ENCODE measurements around the gene PIKFYVE. TPM values are rescaled to one million over a fixed set of nuclear protein-coding genes. Genes with fewer than 3 reads are reported as not detected.
A peak's percentile ranks its signal among the peaks of the same experiment; 100 is the strongest.
"Not testable (repeated sequence)": the region's sequence is repeated elsewhere in the genome, so short reads cannot be mapped to it uniquely, and the experiment has no call there.

Gene PIKFYVE
- total RNA-seq, 1 experiment from 2014 or later: 27.8 TPM

GRCh38 chr2:208248601-208249000 lies 17.5 kb upstream of the PIKFYVE start:
- no peak overlapping the region for H3K4me3 ChIP-seq (ENCODE audit: insufficient read depth, low read depth, low read length)
- peaks cover 47% of the 10 kb centered on the region for H3K36me3 ChIP-seq (replicated peaks; ENCODE audit: control insufficient read depth, insufficient read depth, low read length)
- no peaks in the 10 kb centered on the region for H3K27me3 ChIP-seq (ENCODE audit: control insufficient read depth, insufficient read depth, low read length)
- no peak for DNase-seq

- H3K36me3 ChIP-seq (replicated peaks; ENCODE audit: control insufficient read depth, insufficient read depth, low read length): peaks cover 43% of the 10 kb centered on the region
- DNase-seq: no peak
- H3K27me3 ChIP-seq (ENCODE audit: control insufficient read depth, insufficient read depth, low read length): no peaks in the 10 kb centered on the region
These were observed 16.8 kb upstream of the PIKFYVE start for GRCh38 chr2:208249296-208249695.

GRCh38 chr2:208250388-208250787 lies 15.7 kb upstream of the PIKFYVE start:
- Histone ChIP-seq H3K36me3 (replicated peaks; ENCODE audit: control insufficient read depth, insufficient read depth, low read length) (peaks cover 38% of the 10 kb centered on the region), H3K27me3 (ENCODE audit: control insufficient read depth, insufficient read depth, low read length) (no peaks in the 10 kb centered on the region), H3K4me3 (ENCODE audit: insufficient read depth, low read depth, low read length) (no peak overlapping the region)
- no peak for DNase-seq

More at GRCh38 chr2:208249296-208249695, 16.8 kb upstream of the PIKFYVE start:
- no peak overlapping the region for H3K4me3 ChIP-seq (ENCODE audit: insufficient read depth, low read depth, low read length)

GRCh38 chr2:208251098-208251497 lies 15.0 kb upstream of the PIKFYVE start:
- Histone ChIP-seq H3K4me3 (ENCODE audit: insufficient read depth, low read depth, low read length) (no peak overlapping the region), H3K36me3 (replicated peaks; ENCODE audit: control insufficient read depth, insufficient read depth, low read length) (peaks cover 35% of the 10 kb centered on the region), H3K27me3 (ENCODE audit: control insufficient read depth, insufficient read depth, low read length) (no peaks in the 10 kb centered on the region)
- DNase-seq: no peak

- Histone ChIP-seq H3K27me3 (ENCODE audit: control insufficient read depth, insufficient read depth, low read length) (no peaks in the 10 kb centered on the region), H3K4me3 (ENCODE audit: insufficient read depth, low read depth, low read length) (no peak overlapping the region; the same call in 1 of the 2 replicates), H3K36me3 (replicated peaks; ENCODE audit: control insufficient read depth, insufficient read depth, low read length) (peaks cover 25% of the 10 kb centered on the region)
- DNase-seq: no peak
These were observed 13.2 kb upstream of the PIKFYVE start for GRCh38 chr2:208252716-208253492.

GRCh38 chr2:208253600-208254117 lies 12.4 kb upstream of the PIKFYVE start:
- no peak for DNase-seq
- peaks cover 23% of the 10 kb centered on the region for H3K36me3 ChIP-seq (replicated peaks; ENCODE audit: control insufficient read depth, insufficient read depth, low read length)
- H3K27me3 ChIP-seq (ENCODE audit: control insufficient read depth, insufficient read depth, low read length): no peaks in the 10 kb centered on the region
- peak overlapping the region; percentile 81 for H3K4me3 ChIP-seq (ENCODE audit: insufficient read depth, low read depth, low read length)

- peak; percentile 95 for DNase-seq
- Histone ChIP-seq H3K4me3 (ENCODE audit: insufficient read depth, low read depth, low read length) (peak overlapping the region; percentile 81), H3K36me3 (replicated peaks; ENCODE audit: control insufficient read depth, insufficient read depth, low read length) (peaks cover 20% of the 10 kb centered on the region), H3K27me3 (ENCODE audit: control insufficient read depth, insufficient read depth, low read length) (no peaks in the 10 kb centered on the region)
These were observed 11.8 kb upstream of the PIKFYVE start for GRCh38 chr2:208254118-208254870.

- Histone ChIP-seq H3K27me3 (ENCODE audit: control insufficient read depth, insufficient read depth, low read length) (no peaks in the 10 kb centered on the region), H3K36me3 (replicated peaks; ENCODE audit: control insufficient read depth, insufficient read depth, low read length) (peaks cover 18% of the 10 kb centered on the region), H3K4me3 (ENCODE audit: insufficient read depth, low read depth, low read length) (peak within 1 kb of the TSS; percentile 81)
- peak; percentile 98 for DNase-seq
These were observed 11.0 kb upstream of the PIKFYVE start, which contains the start of gene IDH1 for GRCh38 chr2:208254871-208255556. Gene IDH1 (minus strand): TSS chr2:208255071. CDS start chr2:208251551, 3,520 bp downstream.

GRCh38 chr2:208255557-208256106 lies 10.4 kb upstream of the PIKFYVE start:
- Histone ChIP-seq H3K36me3 (replicated peaks; ENCODE audit: control insufficient read depth, insufficient read depth, low read length) (peaks cover 15% of the 10 kb centered on the region), H3K27me3 (ENCODE audit: control insufficient read depth, insufficient read depth, low read length) (no peaks in the 10 kb centered on the region), H3K4me3 (ENCODE audit: insufficient read depth, low read depth, low read length) (peak overlapping the region; percentile 81)
- no peak for DNase-seq

- peak; percentile 38 for DNase-seq
- H3K27me3 ChIP-seq (ENCODE audit: control insufficient read depth, insufficient read depth, low read length): no peaks in the 10 kb centered on the region
- H3K36me3 ChIP-seq (replicated peaks; ENCODE audit: control insufficient read depth, insufficient read depth, low read length): peaks cover 8% of the 10 kb centered on the region
- no peak overlapping the region for H3K4me3 ChIP-seq (ENCODE audit: insufficient read depth, low read depth, low read length)
These were observed 9.8 kb upstream of the PIKFYVE start for GRCh38 chr2:208256192-208256782.

- H3K27me3 ChIP-seq (ENCODE audit: control insufficient read depth, insufficient read depth, low read length); H3K36me3 ChIP-seq (replicated peaks; ENCODE audit: control insufficient read depth, insufficient read depth, low read length); H3K4me3 ChIP-seq (ENCODE audit: insufficient read depth, low read depth, low read length); DNase-seq: not testable (repeated sequence)
These were observed 8.9 kb upstream of the PIKFYVE start for GRCh38 chr2:208256849-208257813.

GRCh38 chr2:208265371-208265800 lies 669 bp upstream of the PIKFYVE start:
- peak; percentile 41 for DNase-seq
- peak overlapping the region; percentile 92 for H3K4me3 ChIP-seq (ENCODE audit: insufficient read depth, low read depth, low read length)
- H3K27me3 ChIP-seq (ENCODE audit: control insufficient read depth, insufficient read depth, low read length): no peaks in the 10 kb centered on the region
- H3K36me3 ChIP-seq (replicated peaks; ENCODE audit: control insufficient read depth, insufficient read depth, low read length): no peaks in the 10 kb centered on the region; the same call in 1 of the 2 replicates

- DNase-seq: no peak
- Histone ChIP-seq H3K27me3 (ENCODE audit: control insufficient read depth, insufficient read depth, low read length) (no peaks in the 10 kb centered on the region), H3K36me3 (replicated peaks; ENCODE audit: control insufficient read depth, insufficient read depth, low read length) (peaks cover 1% of the 10 kb centered on the region; the same call in 1 of the 2 replicates), H3K4me3 (ENCODE audit: insufficient read depth, low read depth, low read length) (peak overlapping the region; percentile 92)
These were observed 468 bp downstream of the PIKFYVE start for GRCh38 chr2:208266553-208266893.
